ENCODE measurements around the gene ELAVL4.
"Not testable (repeated sequence)": the region's sequence is repeated elsewhere in the genome, so short reads cannot be mapped to it uniquely, and the experiment has no call there.

Gene ELAVL4

GRCh38 chr1:50126927-50127715, 18.4 kb downstream of the ELAVL4 start:
- no peak for DNase-seq

- no peak for DNase-seq
These were observed 20.5 kb downstream of the ELAVL4 start for GRCh38 chr1:50129201-50129600.

GRCh38 chr1:50132347-50132894, 23.7 kb downstream of the ELAVL4 start:
- no peak for DNase-seq

GRCh38 chr1:50135716-50136115, 27.0 kb downstream of the ELAVL4 start:
- DNase-seq: no peak

GRCh38 chr1:50139339-50140181, 30.8 kb downstream of the ELAVL4 start:
- DNase-seq: peak; percentile 33

- no peak for DNase-seq
These were observed 31.4 kb downstream of the ELAVL4 start for GRCh38 chr1:50140182-50140447.

GRCh38 chr1:50147191-50147850, 38.6 kb downstream of the ELAVL4 start:
- no peak for DNase-seq

GRCh38 chr1:50148142-50148923, 39.6 kb downstream of the ELAVL4 start:
- DNase-seq: no peak

GRCh38 chr1:50152236-50152635, 43.5 kb downstream of the ELAVL4 start:
- DNase-seq: no peak

GRCh38 chr1:50155541-50155940, 46.8 kb downstream of the ELAVL4 start:
- no peak for DNase-seq

- no peak for DNase-seq
These were observed 47.7 kb downstream of the ELAVL4 start for GRCh38 chr1:50156241-50157010.

GRCh38 chr1:50157306-50157941, 48.7 kb downstream of the ELAVL4 start:
- DNase-seq: no peak

- DNase-seq: no peak
These were observed 49.7 kb downstream of the ELAVL4 start for GRCh38 chr1:50158421-50158820.

GRCh38 chr1:50163680-50164079, 55.0 kb downstream of the ELAVL4 start:
- no peak for DNase-seq

- not testable (repeated sequence) for DNase-seq
These were observed 57.6 kb downstream of the ELAVL4 start for GRCh38 chr1:50166351-50166750.

GRCh38 chr1:50172299-50172698, 63.6 kb downstream of the ELAVL4 start:
- DNase-seq: no peak

GRCh38 chr1:50174101-50174500, 65.4 kb downstream of the ELAVL4 start:
- DNase-seq: no peak

GRCh38 chr1:50175719-50176639, 67.3 kb downstream of the ELAVL4 start:
- no peak for DNase-seq

- no peak for DNase-seq
These were observed 69.3 kb downstream of the ELAVL4 start for GRCh38 chr1:50177994-50178393.

- DNase-seq: no peak
These were observed 70.9 kb downstream of the ELAVL4 start for GRCh38 chr1:50179639-50180038.

All from NCI-H774 (cell line).